Activated naive CD4-positive, alpha-beta T cell treated with anti-CD3 and anti-CD28 coated beads, Interleukin-2, amount 50 U/mL, for 72 hours (primary cell): ENCODE data around the gene COQ5. TPM values are rescaled to one million over a fixed set of nuclear protein-coding genes. Genes with fewer than 3 reads are reported as not detected.
"Not testable (repeated sequence)": the region's sequence is repeated elsewhere in the genome, so short reads cannot be mapped to it uniquely, and the experiment has no call there.

Source experiments
- ATAC-seq, 2 donors: fragments of 150-1000 bp; cut with Tn5 transposase; 2 replicates each; pipeline ENCODE4 v1.10.0; 2021; ENCODE audit warnings: mild to moderate bottlenecking in 2 of 2, moderate library complexity in 2 of 2
- DNase-seq, 2 donors: peaks; one replicate each; pipeline ENCODE4 v3.0.0; 2021 to 2022; ENCODE audit warnings: low spot score in 2 of 2
- H3K27ac Mint-ChIP-seq, 2 donors: one replicate each; pipeline ENCODE4 v1.8.0; 2022; ENCODE audit warnings: mild to moderate bottlenecking in 2 of 2, mixed read lengths in 2 of 2
- H3K36me3 Mint-ChIP-seq, 2 donors: one replicate each; pipeline ENCODE4 v1.8.0; 2022; ENCODE audit warnings: mixed read lengths in 2 of 2
- H3K9me3 Mint-ChIP-seq, 2 donors: one replicate each; pipeline ENCODE4 v1.8.0; 2022; ENCODE audit warnings: mixed read lengths in 2 of 2
- total RNA-seq, 2 donors: library from RNA; stranded (reverse); gene quantifications; one replicate each; pipeline ENCODE4 v1.2.3, GENCODE V29; 2022

Gene COQ5
- total RNA-seq, 2 donors from 2014 or later, result 9.7 to 37.8 TPM

- Mint-ChIP-seq H3K36me3 (peaks cover 21 to 41% of the 10 kb centered on the region in 2 donors), H3K9me3 (no peaks in the 10 kb centered on the region), H3K27ac (peak overlapping the region; percentile 98 to 100)
- ATAC-seq, result peak; percentile 68 to 86
- DNase-seq, result peak; percentile 61 to 66
Observed at GRCh38 chr12:120534703-120535655, 6.0 kb upstream of the COQ5 start.

GRCh38 chr12:120534203-120534702 lies 5.3 kb upstream of the COQ5 start, which contains the start of gene RNF10:
TSS of gene RNF10 (plus strand) at chr12:120534356. CDS start at chr12:120534812, 456 bp downstream.
- peak; percentile 67 to 83 for ATAC-seq
- Mint-ChIP-seq H3K9me3 (no peaks in the 10 kb centered on the region), H3K36me3 (peaks cover 27 to 37% of the 10 kb centered on the region in 2 donors), H3K27ac (peak within 1 kb of the TSS; percentile 98 to 100)
- peak; percentile 77 to 82 for DNase-seq

GRCh38 chr12:120532701-120533238 lies 3.8 kb upstream of the COQ5 start:
- ATAC-seq, result no peak

GRCh38 chr12:120530418-120530761 lies 1.4 kb upstream of the COQ5 start:
- not testable (repeated sequence) for H3K9me3 Mint-ChIP-seq, DNase-seq, ATAC-seq
- Mint-ChIP-seq H3K36me3 (peaks cover 17 to 20% of the 10 kb centered on the region in 2 donors), H3K27ac (peak overlapping the region in 1 of 2 donors; percentile 93)

More at GRCh38 chr12:120532701-120533238, 3.8 kb upstream of the COQ5 start:
- H3K27ac Mint-ChIP-seq, result no peak overlapping the region
- H3K36me3 Mint-ChIP-seq, result peaks cover 34 to 35% of the 10 kb centered on the region in 2 donors
- no peak for DNase-seq
- no peaks in the 10 kb centered on the region for H3K9me3 Mint-ChIP-seq

GRCh38 chr12:120529641-120530417 lies 871 bp upstream of the COQ5 start:
- Mint-ChIP-seq H3K36me3 (peaks cover 11 to 15% of the 10 kb centered on the region in 2 donors), H3K9me3 (no peaks in the 10 kb centered on the region), H3K27ac (peak overlapping the region; percentile 93 to 100)
- no peak for DNase-seq
- no peak for ATAC-seq

- H3K9me3 Mint-ChIP-seq, result no peaks in the 10 kb centered on the region
- no peak for DNase-seq
- no peak for ATAC-seq
- no peak overlapping the region for H3K27ac Mint-ChIP-seq
- no peaks in the 10 kb centered on the region for H3K36me3 Mint-ChIP-seq
Observed at GRCh38 chr12:120522568-120522967, 6.4 kb downstream of the COQ5 start.

- not testable (repeated sequence) for H3K27ac Mint-ChIP-seq, H3K36me3 Mint-ChIP-seq, H3K9me3 Mint-ChIP-seq, ATAC-seq, DNase-seq
Observed at GRCh38 chr12:120519324-120519723, 9.6 kb downstream of the COQ5 start.

GRCh38 chr12:120515496-120515895 lies 13.5 kb downstream of the COQ5 start:
- Mint-ChIP-seq H3K9me3 (no peaks in the 10 kb centered on the region), H3K36me3 (peaks cover 0 to 6% of the 10 kb centered on the region in 2 donors), H3K27ac (no peak overlapping the region)
- ATAC-seq (no peak), DNase-seq (no peak)

- Mint-ChIP-seq H3K36me3 (peaks cover 0 to 6% of the 10 kb centered on the region in 2 donors), H3K9me3 (no peaks in the 10 kb centered on the region), H3K27ac (peak overlapping the region in 1 of 2 donors; percentile 93)
- DNase-seq (no peak), ATAC-seq (no peak)
Observed at GRCh38 chr12:120514002-120514401, 15.0 kb downstream of the COQ5 start.

GRCh38 chr12:120508537-120508936 lies 20.4 kb downstream of the COQ5 start:
- Mint-ChIP-seq H3K27ac (no peak overlapping the region), H3K9me3 (no peaks in the 10 kb centered on the region), H3K36me3 (no peaks in the 10 kb centered on the region)
- ATAC-seq (no peak), DNase-seq (no peak)

GRCh38 chr12:120504587-120504986 lies 24.4 kb downstream of the COQ5 start:
- Mint-ChIP-seq H3K27ac (no peak overlapping the region), H3K9me3 (no peaks in the 10 kb centered on the region), H3K36me3 (peaks cover 0 to 6% of the 10 kb centered on the region in 2 donors)
- DNase-seq (no peak), ATAC-seq (no peak)

GRCh38 chr12:120500581-120500980 lies 28.4 kb downstream of the COQ5 start:
- Mint-ChIP-seq H3K9me3 (no peaks in the 10 kb centered on the region), H3K36me3 (peaks cover 0 to 36% of the 10 kb centered on the region in 2 donors), H3K27ac (peak overlapping the region; percentile 59 to 77)
- DNase-seq (no peak), ATAC-seq (no peak)

- Mint-ChIP-seq H3K27ac (peak overlapping the region in 1 of 2 donors; percentile 72), H3K36me3 (peaks cover 0 to 36% of the 10 kb centered on the region in 2 donors), H3K9me3 (no peaks in the 10 kb centered on the region)
- no peak for ATAC-seq
- DNase-seq, result no peak
Observed at GRCh38 chr12:120498870-120499515, 30.0 kb downstream of the COQ5 start.

- DNase-seq, result no peak
- ATAC-seq, result no peak
- Mint-ChIP-seq H3K27ac (no peak overlapping the region), H3K9me3 (no peaks in the 10 kb centered on the region), H3K36me3 (peaks cover 0 to 30% of the 10 kb centered on the region in 2 donors)
Observed at GRCh38 chr12:120497524-120498150, 31.3 kb downstream of the COQ5 start.

- Mint-ChIP-seq H3K27ac (peak overlapping the region; percentile 82 to 98), H3K9me3 (no peaks in the 10 kb centered on the region), H3K36me3 (peaks cover 0 to 30% of the 10 kb centered on the region in 2 donors)
- ATAC-seq, result peak in 1 of 2 donors; percentile 38
- DNase-seq, result peak; percentile 29 to 59
Observed at GRCh38 chr12:120496413-120497340, 32.3 kb downstream of the COQ5 start.
